HEK293 (cell line): ENCODE results near the gene EHD1.
A peak's percentile ranks its signal among the peaks of the same experiment; 100 is the strongest.

ENCODE experiments used
- GLI4 ChIP-seq: fragments of 450-650 bp; formaldehyde crosslinking; IDR thresholded peaks from 2 replicates; pipeline ENCODE4 v1.5.1; 2016; ENCODE audit warnings: missing biosample characterization, missing genetic modification characterization
- GLIS2 ChIP-seq: fragments of 450-650 bp; formaldehyde crosslinking; IDR thresholded peaks from 2 replicates; pipeline ENCODE4 v1.5.1; 2016; ENCODE audit warnings: missing biosample characterization, missing genetic modification characterization
- KLF7 ChIP-seq: fragments of 450-650 bp; formaldehyde crosslinking; IDR thresholded peaks from 2 replicates; pipeline ENCODE4 v1.5.1; 2016; ENCODE audit warnings: missing biosample characterization, missing genetic modification characterization, borderline replicate concordance
- MEIS1 ChIP-seq: sonication (generic); formaldehyde crosslinking; IDR thresholded peaks from 2 replicates; pipeline ENCODE4 v1.8.1; 2022; ENCODE audit warnings: missing genetic modification reagents, mild to moderate bottlenecking, borderline replicate concordance
- RBAK ChIP-seq: fragments of 450-650 bp; formaldehyde crosslinking; IDR thresholded peaks from 2 replicates; pipeline ENCODE4 v1.5.1; 2016; ENCODE audit warnings: missing biosample characterization, missing genetic modification characterization
- ZBTB20 ChIP-seq: fragments of 450-650 bp; formaldehyde crosslinking; IDR thresholded peaks from 2 replicates; pipeline ENCODE4 v1.5.1; 2016; ENCODE audit warnings: missing biosample characterization, missing genetic modification characterization
- ZNF211 ChIP-seq: fragments of 450-650 bp; formaldehyde crosslinking; IDR thresholded peaks from 2 replicates; pipeline ENCODE4 v1.5.1; 2016; ENCODE audit warnings: low read depth, missing biosample characterization, missing genetic modification characterization
- ZNF239 ChIP-seq: fragments of 450-650 bp; formaldehyde crosslinking; IDR thresholded peaks from 2 replicates; pipeline ENCODE4 v1.5.1; 2016; ENCODE audit warnings: missing biosample characterization, missing genetic modification characterization
- ZNF610 ChIP-seq: fragments of 450-650 bp; formaldehyde crosslinking; IDR thresholded peaks from 2 replicates; pipeline ENCODE4 v1.5.1; 2016; ENCODE audit warnings: missing biosample characterization, missing genetic modification characterization, borderline replicate concordance
- ZNF623 ChIP-seq: fragments of 450-650 bp; formaldehyde crosslinking; IDR thresholded peaks from 2 replicates; pipeline ENCODE4 v1.5.1; 2016; ENCODE audit warnings: missing biosample characterization, missing genetic modification characterization
- ZNF626 ChIP-seq: fragments of 450-650 bp; sonication (Bioruptor Pico); formaldehyde crosslinking; IDR thresholded peaks from 2 replicates; pipeline ENCODE4 v1.5.1; 2018; ENCODE audit warnings: missing biosample characterization, missing genetic modification characterization, inconsistent platforms
- ZNF707 ChIP-seq: fragments of 450-650 bp; formaldehyde crosslinking; IDR thresholded peaks from 2 replicates; pipeline ENCODE4 v1.5.1; 2016; ENCODE audit warnings: missing biosample characterization, missing genetic modification characterization
- ZNF76 ChIP-seq: fragments of 450-650 bp; formaldehyde crosslinking; IDR thresholded peaks from 2 replicates; pipeline ENCODE4; 2016; ENCODE audit warnings: low read depth, missing biosample characterization, missing genetic modification characterization, borderline replicate concordance
- ZNF830 ChIP-seq: fragments of 450-650 bp; IDR thresholded peaks from 2 replicates; pipeline ENCODE4 v1.5.0; 2018; ENCODE audit warnings: missing biosample characterization, missing genetic modification characterization, low read depth, mild to moderate bottlenecking, moderate library complexity
- ZNF843 ChIP-seq: fragments of 450-650 bp; formaldehyde crosslinking; IDR thresholded peaks from 2 replicates; pipeline ENCODE4 v1.5.1; 2016; ENCODE audit warnings: missing biosample characterization, missing genetic modification characterization
- ZSCAN16 ChIP-seq: fragments of 450-650 bp; formaldehyde crosslinking; IDR thresholded peaks from 2 replicates; pipeline ENCODE4 v1.5.1; 2016; ENCODE audit warnings: missing biosample characterization, missing genetic modification characterization
- TF ChIP-seq, protein P1 (sequence below): fragments of 450-650 bp; formaldehyde crosslinking; IDR thresholded peaks from 2 replicates; pipeline ENCODE4 v1.5.1; 2017; ENCODE audit warnings: missing biosample characterization, mild to moderate bottlenecking, missing genetic modification characterization, moderate library complexity
- TF ChIP-seq, protein P2 (sequence below): fragments of 450-650 bp; formaldehyde crosslinking; IDR thresholded peaks from 2 replicates; pipeline ENCODE4 v1.5.1; 2016; ENCODE audit warnings: missing biosample characterization, missing genetic modification characterization, borderline replicate concordance
- TF ChIP-seq, protein P3 (sequence below): fragments of 450-650 bp; formaldehyde crosslinking; IDR thresholded peaks from 2 replicates; pipeline ENCODE4 v1.5.1; 2016; ENCODE audit warnings: missing biosample characterization, missing genetic modification characterization, borderline replicate concordance
- TF ChIP-seq, protein P4 (sequence below): fragments of 450-650 bp; formaldehyde crosslinking; IDR thresholded peaks from 2 replicates; pipeline ENCODE4 v1.5.1; 2016; ENCODE audit warnings: missing biosample characterization, missing genetic modification characterization
- TF ChIP-seq, protein P5 (sequence below): IDR thresholded peaks from 2 replicates; pipeline ENCODE4 v1.6.1; 2011; ENCODE audit warnings: mild to moderate bottlenecking, low read depth, low read length, borderline replicate concordance
- TF ChIP-seq, protein P6 (sequence below): fragments of 450-650 bp; formaldehyde crosslinking; IDR thresholded peaks from 2 replicates; pipeline ENCODE4 v1.5.1; 2016; ENCODE audit warnings: missing biosample characterization, missing genetic modification characterization
- TF ChIP-seq, protein P7 (sequence below): fragments of 450-650 bp; formaldehyde crosslinking; IDR thresholded peaks from 2 replicates; pipeline ENCODE4 v1.5.1; 2016; ENCODE audit warnings: missing biosample characterization, missing genetic modification characterization

Gene EHD1

DNA sequence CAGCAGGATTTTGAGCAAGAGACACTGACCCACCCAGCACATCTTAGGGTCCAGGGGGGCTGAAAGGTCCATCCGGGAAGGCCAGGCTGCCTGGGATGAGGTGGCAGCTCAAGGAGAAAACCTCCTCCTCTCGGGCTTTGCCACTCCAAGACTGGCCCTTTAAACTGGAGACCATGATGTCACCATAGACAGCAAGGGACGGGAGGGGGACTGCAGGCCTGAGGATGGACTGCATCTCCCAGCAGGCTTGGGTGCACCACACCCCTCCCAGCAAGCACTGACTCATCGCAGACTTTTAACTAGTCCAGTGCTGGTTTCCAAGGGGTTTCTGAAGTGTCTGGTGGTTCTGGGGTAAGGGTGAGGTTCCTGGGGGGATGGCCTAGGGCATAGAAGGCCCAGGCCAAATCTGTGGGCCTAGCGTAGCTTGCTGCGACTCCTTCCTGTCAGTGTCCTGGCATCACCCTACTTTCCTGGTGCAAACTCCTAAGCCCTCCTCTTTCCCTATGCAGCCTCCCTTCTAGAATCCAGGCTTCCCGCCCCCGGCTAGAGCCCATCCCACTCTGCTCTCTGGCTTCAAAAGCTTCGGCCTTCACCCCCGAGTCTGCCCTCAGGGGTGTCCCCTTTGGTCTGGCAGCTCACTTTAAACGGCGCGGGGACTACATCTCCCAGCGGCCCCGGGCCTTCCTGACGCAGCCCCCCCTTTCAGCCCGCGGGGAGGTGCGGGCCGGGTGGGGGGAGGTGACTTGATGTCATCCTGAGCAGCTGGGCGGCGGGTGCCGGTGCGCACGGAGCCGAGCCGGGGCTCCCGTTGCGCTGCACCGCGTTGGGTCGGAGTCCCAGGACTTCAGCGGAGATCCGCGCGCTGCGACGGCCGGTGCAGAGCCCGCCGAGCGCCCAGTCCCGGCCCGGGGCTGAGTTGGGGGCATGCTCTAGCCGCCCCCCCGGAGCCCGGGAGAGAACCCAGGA lies 45.8 kb upstream of the EHD1 start, which contains the start of gene PPP2R5B (continued):
- TF ChIP-seq, protein P1, sequence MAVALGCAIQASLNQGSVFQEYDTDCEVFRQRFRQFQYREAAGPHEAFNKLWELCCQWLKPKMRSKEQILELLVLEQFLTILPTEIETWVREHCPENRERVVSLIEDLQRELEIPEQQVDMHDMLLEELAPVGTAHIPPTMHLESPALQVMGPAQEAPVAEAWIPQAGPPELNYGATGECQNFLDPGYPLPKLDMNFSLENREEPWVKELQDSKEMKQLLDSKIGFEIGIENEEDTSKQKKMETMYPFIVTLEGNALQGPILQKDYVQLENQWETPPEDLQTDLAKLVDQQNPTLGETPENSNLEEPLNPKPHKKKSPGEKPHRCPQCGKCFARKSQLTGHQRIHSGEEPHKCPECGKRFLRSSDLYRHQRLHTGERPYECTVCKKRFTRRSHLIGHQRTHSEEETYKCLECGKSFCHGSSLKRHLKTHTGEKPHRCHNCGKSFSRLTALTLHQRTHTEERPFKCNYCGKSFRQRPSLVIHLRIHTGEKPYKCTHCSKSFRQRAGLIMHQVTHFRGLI (tag by site-specific recombination), result 0 out of 2 replicates have a peak, but pooled peaks have one; percentile 44
- TF ChIP-seq, protein P2, sequence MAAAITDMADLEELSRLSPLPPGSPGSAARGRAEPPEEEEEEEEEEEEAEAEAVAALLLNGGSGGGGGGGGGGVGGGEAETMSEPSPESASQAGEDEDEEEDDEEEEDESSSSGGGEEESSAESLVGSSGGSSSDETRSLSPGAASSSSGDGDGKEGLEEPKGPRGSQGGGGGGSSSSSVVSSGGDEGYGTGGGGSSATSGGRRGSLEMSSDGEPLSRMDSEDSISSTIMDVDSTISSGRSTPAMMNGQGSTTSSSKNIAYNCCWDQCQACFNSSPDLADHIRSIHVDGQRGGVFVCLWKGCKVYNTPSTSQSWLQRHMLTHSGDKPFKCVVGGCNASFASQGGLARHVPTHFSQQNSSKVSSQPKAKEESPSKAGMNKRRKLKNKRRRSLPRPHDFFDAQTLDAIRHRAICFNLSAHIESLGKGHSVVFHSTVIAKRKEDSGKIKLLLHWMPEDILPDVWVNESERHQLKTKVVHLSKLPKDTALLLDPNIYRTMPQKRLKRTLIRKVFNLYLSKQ (tag by site-specific recombination), result no peak
- TF ChIP-seq ZNF843, result no peak
- TF ChIP-seq KLF7 (tag by site-specific recombination), result peak; percentile 89
- no peak for TF ChIP-seq MEIS1 (CRISPR knock-in tag)
- TF ChIP-seq ZNF211 (tag by site-specific recombination), result no peak
- no peak for TF ChIP-seq ZNF830
- no peak for TF ChIP-seq ZNF707
- TF ChIP-seq GLI4 (tag by site-specific recombination), result no peak
- TF ChIP-seq, protein P3, sequence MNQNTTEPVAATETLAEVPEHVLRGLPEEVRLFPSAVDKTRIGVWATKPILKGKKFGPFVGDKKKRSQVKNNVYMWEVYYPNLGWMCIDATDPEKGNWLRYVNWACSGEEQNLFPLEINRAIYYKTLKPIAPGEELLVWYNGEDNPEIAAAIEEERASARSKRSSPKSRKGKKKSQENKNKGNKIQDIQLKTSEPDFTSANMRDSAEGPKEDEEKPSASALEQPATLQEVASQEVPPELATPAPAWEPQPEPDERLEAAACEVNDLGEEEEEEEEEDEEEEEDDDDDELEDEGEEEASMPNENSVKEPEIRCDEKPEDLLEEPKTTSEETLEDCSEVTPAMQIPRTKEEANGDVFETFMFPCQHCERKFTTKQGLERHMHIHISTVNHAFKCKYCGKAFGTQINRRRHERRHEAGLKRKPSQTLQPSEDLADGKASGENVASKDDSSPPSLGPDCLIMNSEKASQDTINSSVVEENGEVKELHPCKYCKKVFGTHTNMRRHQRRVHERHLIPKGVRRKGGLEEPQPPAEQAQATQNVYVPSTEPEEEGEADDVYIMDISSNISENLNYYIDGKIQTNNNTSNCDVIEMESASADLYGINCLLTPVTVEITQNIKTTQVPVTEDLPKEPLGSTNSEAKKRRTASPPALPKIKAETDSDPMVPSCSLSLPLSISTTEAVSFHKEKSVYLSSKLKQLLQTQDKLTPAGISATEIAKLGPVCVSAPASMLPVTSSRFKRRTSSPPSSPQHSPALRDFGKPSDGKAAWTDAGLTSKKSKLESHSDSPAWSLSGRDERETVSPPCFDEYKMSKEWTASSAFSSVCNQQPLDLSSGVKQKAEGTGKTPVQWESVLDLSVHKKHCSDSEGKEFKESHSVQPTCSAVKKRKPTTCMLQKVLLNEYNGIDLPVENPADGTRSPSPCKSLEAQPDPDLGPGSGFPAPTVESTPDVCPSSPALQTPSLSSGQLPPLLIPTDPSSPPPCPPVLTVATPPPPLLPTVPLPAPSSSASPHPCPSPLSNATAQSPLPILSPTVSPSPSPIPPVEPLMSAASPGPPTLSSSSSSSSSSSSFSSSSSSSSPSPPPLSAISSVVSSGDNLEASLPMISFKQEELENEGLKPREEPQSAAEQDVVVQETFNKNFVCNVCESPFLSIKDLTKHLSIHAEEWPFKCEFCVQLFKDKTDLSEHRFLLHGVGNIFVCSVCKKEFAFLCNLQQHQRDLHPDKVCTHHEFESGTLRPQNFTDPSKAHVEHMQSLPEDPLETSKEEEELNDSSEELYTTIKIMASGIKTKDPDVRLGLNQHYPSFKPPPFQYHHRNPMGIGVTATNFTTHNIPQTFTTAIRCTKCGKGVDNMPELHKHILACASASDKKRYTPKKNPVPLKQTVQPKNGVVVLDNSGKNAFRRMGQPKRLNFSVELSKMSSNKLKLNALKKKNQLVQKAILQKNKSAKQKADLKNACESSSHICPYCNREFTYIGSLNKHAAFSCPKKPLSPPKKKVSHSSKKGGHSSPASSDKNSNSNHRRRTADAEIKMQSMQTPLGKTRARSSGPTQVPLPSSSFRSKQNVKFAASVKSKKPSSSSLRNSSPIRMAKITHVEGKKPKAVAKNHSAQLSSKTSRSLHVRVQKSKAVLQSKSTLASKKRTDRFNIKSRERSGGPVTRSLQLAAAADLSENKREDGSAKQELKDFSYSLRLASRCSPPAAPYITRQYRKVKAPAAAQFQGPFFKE (tag by site-specific recombination), result no peak
- no peak for TF ChIP-seq ZNF610
- TF ChIP-seq ZNF76 (tag by site-specific recombination), result peak; percentile 90
- TF ChIP-seq, protein P4, sequence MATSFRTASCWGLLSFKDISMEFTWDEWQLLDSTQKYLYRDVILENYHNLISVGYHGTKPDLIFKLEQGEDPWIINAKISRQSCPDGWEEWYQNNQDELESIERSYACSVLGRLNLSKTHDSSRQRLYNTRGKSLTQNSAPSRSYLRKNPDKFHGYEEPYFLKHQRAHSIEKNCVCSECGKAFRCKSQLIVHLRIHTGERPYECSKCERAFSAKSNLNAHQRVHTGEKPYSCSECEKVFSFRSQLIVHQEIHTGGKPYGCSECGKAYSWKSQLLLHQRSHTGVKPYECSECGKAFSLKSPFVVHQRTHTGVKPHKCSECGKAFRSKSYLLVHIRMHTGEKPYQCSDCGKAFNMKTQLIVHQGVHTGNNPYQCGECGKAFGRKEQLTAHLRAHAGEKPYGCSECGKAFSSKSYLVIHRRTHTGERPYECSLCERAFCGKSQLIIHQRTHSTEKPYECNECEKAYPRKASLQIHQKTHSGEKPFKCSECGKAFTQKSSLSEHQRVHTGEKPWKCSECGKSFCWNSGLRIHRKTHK (tag by site-specific recombination), result no peak
- no peak for TF ChIP-seq ZNF239 (tag by site-specific recombination)
- TF ChIP-seq, protein P5, sequence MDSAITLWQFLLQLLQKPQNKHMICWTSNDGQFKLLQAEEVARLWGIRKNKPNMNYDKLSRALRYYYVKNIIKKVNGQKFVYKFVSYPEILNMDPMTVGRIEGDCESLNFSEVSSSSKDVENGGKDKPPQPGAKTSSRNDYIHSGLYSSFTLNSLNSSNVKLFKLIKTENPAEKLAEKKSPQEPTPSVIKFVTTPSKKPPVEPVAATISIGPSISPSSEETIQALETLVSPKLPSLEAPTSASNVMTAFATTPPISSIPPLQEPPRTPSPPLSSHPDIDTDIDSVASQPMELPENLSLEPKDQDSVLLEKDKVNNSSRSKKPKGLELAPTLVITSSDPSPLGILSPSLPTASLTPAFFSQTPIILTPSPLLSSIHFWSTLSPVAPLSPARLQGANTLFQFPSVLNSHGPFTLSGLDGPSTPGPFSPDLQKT, result no peak
- TF ChIP-seq, protein P6, sequence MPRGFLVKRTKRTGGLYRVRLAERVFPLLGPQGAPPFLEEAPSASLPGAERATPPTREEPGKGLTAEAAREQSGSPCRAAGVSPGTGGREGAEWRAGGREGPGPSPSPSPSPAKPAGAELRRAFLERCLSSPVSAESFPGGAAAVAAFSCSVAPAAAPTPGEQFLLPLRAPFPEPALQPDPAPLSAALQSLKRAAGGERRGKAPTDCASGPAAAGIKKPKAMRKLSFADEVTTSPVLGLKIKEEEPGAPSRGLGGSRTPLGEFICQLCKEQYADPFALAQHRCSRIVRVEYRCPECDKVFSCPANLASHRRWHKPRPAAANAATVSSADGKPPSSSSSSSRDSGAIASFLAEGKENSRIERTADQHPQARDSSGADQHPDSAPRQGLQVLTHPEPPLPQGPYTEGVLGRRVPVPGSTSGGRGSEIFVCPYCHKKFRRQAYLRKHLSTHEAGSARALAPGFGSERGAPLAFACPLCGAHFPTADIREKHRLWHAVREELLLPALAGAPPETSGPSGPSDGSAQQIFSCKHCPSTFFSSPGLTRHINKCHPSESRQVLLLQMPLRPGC (tag by site-specific recombination), result no peak
- TF ChIP-seq ZNF623 (tag by site-specific recombination), result 0 out of 2 replicates have a peak, but pooled peaks have one; percentile 18
- peak; percentile 98 for TF ChIP-seq GLIS2
- TF ChIP-seq ZSCAN16 (tag by site-specific recombination), result no peak
- no peak for TF ChIP-seq RBAK
- no peak for TF ChIP-seq ZNF626
- TF ChIP-seq, protein P7, sequence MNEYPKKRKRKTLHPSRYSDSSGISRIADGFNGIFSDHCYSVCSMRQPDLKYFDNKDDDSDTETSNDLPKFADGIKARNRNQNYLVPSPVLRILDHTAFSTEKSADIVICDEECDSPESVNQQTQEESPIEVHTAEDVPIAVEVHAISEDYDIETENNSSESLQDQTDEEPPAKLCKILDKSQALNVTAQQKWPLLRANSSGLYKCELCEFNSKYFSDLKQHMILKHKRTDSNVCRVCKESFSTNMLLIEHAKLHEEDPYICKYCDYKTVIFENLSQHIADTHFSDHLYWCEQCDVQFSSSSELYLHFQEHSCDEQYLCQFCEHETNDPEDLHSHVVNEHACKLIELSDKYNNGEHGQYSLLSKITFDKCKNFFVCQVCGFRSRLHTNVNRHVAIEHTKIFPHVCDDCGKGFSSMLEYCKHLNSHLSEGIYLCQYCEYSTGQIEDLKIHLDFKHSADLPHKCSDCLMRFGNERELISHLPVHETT (tag by site-specific recombination), result peak; percentile 48
- peak; percentile 76; the same call in 1 of the 2 replicates for TF ChIP-seq ZBTB20 (tag by site-specific recombination)
